GM06990 (cell line): ENCODE measurements around the gene MROH7.

ENCODE experiments used
- DNase-seq: peaks from one replicate; pipeline ENCODE4 v3.0.0-alpha.2; 2011; ENCODE audit not compliant: insufficient read length; ENCODE audit errors: extremely low read depth
- H3K27me3 ChIP-seq: replicated peaks from 2 replicates; pipeline ENCODE4 v1.6.0; 2011; ENCODE audit warnings: low read length; ENCODE audit not compliant: control insufficient read depth, insufficient read depth
- H3K36me3 ChIP-seq: 2 replicates; pipeline ENCODE4 v1.5.1; 2011; ENCODE audit warnings: low read length; ENCODE audit not compliant: control insufficient read depth, insufficient read depth
- H3K4me3 ChIP-seq: replicated peaks from 2 replicates; pipeline ENCODE4 v1.5.1; 2011; ENCODE audit warnings: low read depth, mild to moderate bottlenecking, control low read depth, low read length
- CTCF ChIP-seq: IDR thresholded peaks from 2 replicates; pipeline ENCODE4 v1.5.1; 2011; ENCODE audit warnings: low read length, control low read depth, mild to moderate bottlenecking, inconsistent platforms; ENCODE audit not compliant: insufficient read depth, poor library complexity, severe bottlenecking

The MROH7 gene

DNA sequence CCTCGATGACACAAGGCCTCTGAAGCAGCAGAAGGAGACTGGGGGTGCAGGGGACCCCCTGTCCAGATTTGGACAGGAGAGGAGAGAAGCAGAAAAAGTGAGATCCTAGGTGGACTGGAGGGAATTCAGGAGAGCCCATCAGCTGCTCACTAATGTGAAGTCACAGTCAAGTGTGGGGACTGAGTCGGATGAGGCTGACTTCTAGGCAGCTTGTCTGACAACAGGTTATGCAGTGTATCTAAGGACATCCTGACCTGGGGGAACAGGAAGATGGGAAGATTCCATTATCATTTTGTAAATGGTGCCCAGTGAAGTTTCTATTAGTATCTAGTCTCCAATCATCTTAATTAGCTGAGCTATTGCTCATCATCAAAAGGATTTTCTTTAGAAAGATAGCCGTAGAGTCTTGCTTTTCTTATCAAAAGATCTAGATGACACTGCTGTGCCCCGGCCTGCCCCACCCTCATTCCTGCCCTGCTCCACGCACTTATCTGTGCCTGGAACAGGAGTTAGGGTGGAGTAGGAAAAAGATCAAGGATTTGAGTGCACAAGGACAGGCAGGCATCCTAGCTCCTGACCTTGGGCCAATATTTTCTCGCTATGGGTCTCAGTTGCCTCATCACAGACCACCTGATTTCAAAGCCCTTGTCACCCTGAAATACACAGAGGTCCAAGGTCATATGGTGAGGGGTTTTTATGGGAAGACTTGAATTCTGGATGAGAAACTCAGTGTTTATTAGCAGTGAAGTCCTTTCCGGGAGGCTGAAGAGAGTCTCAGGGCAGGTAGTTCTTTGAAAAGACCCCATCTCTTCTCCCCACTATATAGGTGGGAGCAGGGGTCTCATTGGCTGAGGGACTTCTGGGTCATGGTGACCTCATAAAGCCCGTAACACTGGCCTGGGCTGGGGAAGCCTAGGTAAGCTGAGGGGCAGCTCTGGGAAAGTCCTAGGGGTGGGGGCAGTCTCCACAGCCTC is at the start of gene MROH7:
Gene MROH7, plus strand, starts transcription at position 924 of the 974 bp plus-strand sequence. CDS start 11,141 bp downstream, outside the sequence.
- TF ChIP-seq CTCF: no peak
- Histone ChIP-seq H3K36me3 (no peaks in the 10 kb centered on the region), H3K27me3 (no peaks in the 10 kb centered on the region), H3K4me3 (no peak within 1 kb of the TSS)
- DNase-seq: no peak

- no peak overlapping the region for H3K4me3 ChIP-seq
- H3K36me3 ChIP-seq: no peaks in the 10 kb centered on the region
- no peak for TF ChIP-seq CTCF
- DNase-seq: no peak
- H3K27me3 ChIP-seq: no peaks in the 10 kb centered on the region
Measured at GRCh38 chr1:54593571-54594160, 47.9 kb upstream of the MROH7 start.

DNA sequence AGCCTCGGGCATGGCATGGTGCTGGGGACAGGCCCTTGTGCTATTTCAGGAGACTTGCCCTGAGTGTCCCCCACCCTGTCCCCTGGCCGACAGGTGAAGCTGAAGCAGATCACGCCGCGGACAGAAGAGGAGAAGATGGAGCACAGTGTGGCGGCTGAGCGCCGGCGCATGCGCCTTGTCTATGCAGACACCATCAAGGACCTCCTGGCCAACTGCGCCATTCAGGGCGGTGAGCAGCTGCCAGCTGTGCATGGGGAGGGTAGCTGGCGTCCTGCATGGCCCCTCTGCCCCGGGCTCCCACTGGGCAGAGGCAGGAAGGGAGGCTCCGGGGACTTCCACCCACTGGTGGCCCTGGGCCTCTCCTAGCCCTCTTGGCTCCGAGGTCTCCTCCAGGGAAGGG is 47.1 kb upstream of the MROH7 start:
- Histone ChIP-seq H3K36me3 (no peaks in the 10 kb centered on the region), H3K4me3 (no peak overlapping the region), H3K27me3 (no peaks in the 10 kb centered on the region)
- no peak for TF ChIP-seq CTCF
- DNase-seq: no peak

- DNase-seq: no peak
- Histone ChIP-seq H3K36me3 (no peaks in the 10 kb centered on the region), H3K4me3 (no peak overlapping the region), H3K27me3 (no peaks in the 10 kb centered on the region)
- TF ChIP-seq CTCF: no peak
Measured at GRCh38 chr1:54595956-54596498, 45.6 kb upstream of the MROH7 start.

DNA sequence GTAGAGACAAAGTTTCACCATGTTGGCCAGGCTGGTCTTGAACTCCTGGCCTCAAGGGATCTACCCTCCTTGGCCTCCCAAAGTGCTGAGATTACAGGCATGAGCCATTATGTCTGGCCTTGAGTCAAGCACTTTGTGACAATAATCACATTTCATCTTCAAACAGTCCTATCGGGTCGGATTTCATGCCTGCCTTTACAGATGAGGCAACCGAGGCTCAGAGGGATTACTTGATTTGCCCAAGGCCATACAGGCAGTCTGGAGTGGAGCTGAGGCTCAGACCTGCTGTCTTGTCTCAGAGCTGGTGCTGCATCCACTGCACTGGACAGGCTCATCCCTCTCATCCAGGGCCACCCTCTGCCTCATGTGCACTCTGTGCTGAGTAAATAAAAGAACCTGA is 44.8 kb upstream of the MROH7 start:
- Histone ChIP-seq H3K4me3 (no peak overlapping the region), H3K27me3 (no peaks in the 10 kb centered on the region), H3K36me3 (no peaks in the 10 kb centered on the region)
- no peak for DNase-seq
- TF ChIP-seq CTCF: no peak
